HG03039 (cell line): Measurements from ENCODE around the gene WNT9B.

ENCODE experiments used
- ATAC-seq: cut with Tn5 transposase; IDR thresholded peaks from one replicate; pipeline ENCODE4 v1.9.1; 2021; ENCODE audit warnings: mild to moderate bottlenecking, moderate library complexity; ENCODE audit not compliant: unreplicated experiment

WNT9B gene

GRCh38 chr17:46853896-46854444, 2.6 kb downstream of the WNT9B start:
- no peak for ATAC-seq

DNA sequence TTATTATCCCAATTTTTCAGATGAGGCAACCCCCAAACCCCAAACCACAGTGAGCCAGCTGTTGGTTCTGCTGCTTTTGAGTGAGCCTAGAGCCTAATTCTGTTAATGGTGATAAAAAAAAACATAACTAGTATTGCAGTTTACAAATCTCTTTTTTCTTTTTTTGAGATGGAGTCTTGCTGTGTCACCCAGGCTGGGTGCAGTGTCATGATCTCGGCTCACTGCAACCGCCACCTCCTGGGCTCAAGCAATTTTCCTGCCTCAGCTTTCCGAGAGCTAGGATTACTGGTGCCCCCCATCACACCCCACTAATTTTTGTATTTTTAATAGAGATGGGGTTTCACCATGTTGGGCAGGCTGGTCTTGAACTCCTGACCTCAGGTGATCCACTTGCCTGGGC, 3.1 kb downstream of the WNT9B start:
- ATAC-seq, result no peak

- no peak for ATAC-seq
Measured at GRCh38 chr17:46854948-46855347, 3.6 kb downstream of the WNT9B start.

GRCh38 chr17:46857600-46857999, 6.2 kb downstream of the WNT9B start:
- ATAC-seq, result no peak

GRCh38 chr17:46859996-46860395, 8.6 kb downstream of the WNT9B start:
- no peak for ATAC-seq

GRCh38 chr17:46862949-46863348, 11.6 kb downstream of the WNT9B start:
- ATAC-seq, result no peak

- no peak for ATAC-seq
Measured at GRCh38 chr17:46863383-46864121, 12.2 kb downstream of the WNT9B start.

GRCh38 chr17:46865100-46865499, 13.7 kb downstream of the WNT9B start:
- no peak for ATAC-seq

DNA sequence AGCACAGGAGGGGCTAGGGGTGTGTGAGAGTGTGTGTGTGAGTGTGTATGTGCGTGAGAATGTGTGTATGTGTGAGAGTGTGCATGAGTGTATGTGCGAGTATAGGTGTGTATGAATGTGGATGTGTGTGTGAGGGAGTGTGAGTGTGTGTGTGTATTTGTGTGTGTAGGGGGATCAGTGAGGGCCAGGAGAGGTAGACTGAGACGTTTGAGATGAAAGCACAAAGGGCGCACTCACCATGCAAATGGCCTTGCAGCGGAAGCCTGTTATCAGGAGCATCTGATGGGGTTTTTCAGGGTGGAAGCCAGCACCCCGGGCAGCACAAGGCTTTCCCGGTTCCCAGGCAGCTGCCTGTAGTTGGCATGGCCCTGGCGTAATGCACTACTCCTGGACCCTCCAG, 14.9 kb downstream of the WNT9B start:
- no peak for ATAC-seq

- no peak for ATAC-seq
Measured at GRCh38 chr17:46866747-46867146, 15.4 kb downstream of the WNT9B start.

- no peak for ATAC-seq
Measured at GRCh38 chr17:46868689-46869187, 17.4 kb downstream of the WNT9B start.

DNA sequence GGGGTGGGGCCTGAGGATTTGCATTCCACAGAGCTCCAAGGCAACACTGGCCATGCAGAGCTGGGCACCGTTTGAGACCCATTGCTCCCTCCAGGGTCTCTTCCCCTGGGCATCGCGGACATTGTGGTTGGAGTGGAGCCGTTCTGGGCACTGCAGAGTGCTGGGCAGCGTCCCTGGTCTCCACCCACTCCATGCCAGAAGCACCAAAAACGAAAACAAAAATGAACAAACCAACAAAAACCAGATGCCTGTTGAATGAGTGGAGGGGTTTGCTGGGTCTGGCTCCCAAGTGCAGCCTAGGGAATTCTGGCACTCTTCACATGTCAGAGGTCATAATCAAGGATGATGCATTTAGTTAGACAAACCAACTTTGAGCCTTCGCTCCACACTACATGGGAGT, 17.9 kb downstream of the WNT9B start:
- no peak for ATAC-seq

DNA sequence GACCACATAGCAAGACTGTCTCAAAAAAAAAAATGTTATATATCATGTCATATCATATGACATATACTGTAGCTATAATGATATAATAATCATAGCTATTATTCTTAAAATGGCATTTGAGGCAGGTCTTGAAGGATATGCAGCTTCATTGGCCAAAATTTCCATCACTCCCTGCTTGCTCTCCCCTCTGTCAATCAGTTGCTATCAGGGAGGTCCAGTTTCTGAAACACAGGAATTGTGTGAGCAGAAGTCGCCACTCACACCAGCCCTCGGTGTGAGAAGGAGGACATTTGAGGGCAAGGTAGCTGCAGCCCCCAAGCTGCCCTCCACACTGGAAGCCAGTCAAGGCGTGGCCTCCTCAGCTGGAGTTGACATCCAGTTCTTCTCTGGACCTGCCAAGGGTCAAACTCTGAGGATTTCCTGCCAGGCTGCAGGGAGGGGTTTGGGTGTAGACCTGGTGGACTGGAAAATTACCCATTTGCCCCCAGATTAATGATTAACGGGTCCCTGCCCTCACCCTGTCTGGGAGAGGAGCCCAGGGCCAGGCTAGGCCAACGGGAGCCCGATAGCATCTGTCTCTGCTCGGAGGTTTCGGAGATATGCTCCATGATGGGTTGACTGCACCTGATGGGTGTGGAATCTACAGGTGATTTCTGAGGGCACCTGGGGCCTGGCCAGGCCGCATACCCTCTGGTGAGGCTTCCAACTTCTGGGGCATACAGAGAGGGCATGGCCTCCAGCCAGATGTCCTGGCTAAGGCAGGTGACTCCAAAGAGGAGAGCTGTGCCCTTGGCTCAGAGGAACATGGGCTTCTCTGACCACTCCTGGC, 18.8 kb downstream of the WNT9B start:
- no peak for ATAC-seq

DNA sequence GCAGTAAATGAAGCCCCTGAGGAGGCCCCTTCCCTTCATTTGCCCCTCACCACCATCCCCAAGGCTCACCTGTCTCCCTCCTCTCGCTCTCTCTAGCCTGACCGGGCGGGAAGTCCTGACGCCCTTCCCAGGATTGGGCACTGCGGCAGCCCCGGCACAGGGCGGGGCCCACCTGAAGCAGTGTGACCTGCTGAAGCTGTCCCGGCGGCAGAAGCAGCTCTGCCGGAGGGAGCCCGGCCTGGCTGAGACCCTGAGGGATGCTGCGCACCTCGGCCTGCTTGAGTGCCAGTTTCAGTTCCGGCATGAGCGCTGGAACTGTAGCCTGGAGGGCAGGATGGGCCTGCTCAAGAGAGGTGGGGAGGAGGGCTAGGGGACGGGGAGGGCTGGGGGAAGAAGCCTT, 21.0 kb downstream of the WNT9B start:
- ATAC-seq, result no peak

DNA sequence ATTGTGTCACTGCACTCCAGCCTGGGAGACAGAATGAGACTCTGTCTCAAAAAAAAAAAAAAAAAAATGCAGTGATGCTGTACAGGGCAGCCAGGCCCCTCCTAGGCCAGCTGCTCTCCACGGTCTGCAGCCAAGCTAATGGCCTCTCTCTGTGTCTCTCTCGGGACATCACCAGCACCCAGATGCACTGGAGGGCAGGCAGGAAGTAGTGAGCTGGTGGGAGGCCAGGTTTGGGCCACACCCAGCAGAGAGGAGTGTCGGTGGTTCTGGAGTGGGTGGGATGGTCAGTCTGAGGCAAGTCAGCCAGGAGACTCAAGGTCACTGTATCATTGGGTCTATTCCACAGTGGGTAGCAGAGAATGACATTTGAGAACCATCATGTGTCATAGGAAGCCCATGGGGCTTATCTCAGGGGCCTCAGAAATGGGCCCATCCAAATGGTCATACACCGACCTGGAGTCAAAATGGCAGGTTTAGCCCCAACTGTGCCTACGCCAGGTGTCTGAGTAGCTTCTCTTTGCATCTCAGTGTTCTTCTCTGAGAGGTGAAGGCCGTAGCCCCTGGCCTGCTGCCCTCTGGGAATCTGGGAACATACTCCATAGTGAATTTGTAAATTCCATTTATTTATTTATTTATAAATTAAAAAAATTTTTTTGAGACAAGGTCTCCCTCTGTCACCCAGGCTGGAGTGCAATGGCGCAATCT, 22.7 kb downstream of the WNT9B start:
- no peak for ATAC-seq

DNA sequence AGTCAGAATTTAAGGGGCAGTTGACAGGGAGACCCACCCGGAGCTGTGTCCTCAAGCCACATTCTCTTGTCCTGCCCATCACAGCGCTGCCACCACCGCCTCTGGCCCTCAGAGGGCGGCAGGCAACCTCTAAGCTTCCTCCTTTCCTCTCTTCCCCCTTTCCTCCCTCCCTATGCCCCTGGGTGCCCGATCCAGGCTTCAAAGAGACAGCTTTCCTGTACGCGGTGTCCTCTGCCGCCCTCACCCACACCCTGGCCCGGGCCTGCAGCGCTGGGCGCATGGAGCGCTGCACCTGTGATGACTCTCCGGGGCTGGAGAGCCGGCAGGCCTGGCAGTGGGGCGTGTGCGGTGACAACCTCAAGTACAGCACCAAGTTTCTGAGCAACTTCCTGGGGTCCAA, 23.5 kb downstream of the WNT9B start:
- no peak for ATAC-seq

- ATAC-seq, result no peak
Measured at GRCh38 chr17:46875849-46876352, 24.5 kb downstream of the WNT9B start.

DNA sequence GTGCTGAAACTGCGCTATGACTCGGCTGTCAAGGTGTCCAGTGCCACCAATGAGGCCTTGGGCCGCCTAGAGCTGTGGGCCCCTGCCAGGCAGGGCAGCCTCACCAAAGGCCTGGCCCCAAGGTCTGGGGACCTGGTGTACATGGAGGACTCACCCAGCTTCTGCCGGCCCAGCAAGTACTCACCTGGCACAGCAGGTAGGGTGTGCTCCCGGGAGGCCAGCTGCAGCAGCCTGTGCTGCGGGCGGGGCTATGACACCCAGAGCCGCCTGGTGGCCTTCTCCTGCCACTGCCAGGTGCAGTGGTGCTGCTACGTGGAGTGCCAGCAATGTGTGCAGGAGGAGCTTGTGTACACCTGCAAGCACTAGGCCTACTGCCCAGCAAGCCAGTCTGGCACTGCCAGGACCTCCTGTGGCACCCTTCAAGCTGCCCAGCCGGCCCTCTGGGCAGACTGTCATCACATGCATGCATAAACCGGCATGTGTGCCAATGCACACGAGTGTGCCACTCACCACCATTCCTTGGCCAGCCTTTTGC, 25.0 kb downstream of the WNT9B start:
- no peak for ATAC-seq

GRCh38 chr17:46876926-46877325, 25.5 kb downstream of the WNT9B start:
- no peak for ATAC-seq

DNA sequence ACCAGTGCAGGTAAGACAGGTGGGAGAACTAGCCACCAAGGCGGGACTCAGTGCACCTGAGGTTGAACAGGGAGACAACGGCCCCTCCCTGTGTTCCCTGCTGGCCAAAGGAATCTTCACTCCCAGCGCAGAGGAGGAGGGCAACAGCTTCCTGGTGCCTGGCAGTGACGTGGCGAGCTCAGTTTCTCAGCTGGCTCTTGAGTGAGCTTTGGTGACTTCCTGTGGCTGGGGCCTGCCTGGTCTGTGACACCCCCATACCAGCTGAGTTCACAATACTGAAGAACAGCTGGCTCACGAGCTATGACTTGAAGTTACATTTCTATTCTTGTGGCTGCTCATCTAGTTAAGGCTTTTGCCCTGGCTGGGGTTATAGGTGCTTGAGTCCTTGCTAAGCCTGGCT, 26.1 kb downstream of the WNT9B start:
- no peak for ATAC-seq

DNA sequence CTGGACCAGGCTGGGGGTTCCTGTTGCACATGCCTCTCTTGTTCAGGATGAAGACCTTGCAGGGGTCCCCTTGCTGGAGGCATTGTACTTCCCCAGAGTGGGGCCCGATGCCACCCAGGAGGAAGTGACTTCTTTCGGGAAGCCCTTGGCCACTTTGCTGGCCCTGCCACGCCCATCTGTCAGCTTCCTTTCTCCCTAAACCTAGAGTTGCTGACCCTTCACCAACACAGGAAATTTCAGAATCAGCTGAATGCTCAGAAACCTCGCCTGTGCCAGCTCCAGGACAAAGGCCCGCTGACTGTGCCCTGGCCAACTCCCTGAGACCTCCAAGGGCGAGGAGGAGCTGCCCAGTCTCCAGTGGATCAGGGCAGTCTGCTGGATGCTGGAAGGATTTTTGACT, 26.7 kb downstream of the WNT9B start:
- no peak for ATAC-seq
